Non-pigmented ciliary epithelial cell (primary cell): Measurements from ENCODE around the gene HPD.

ENCODE experiments used
- DNase-seq: peaks from one replicate; pipeline ENCODE4 v3.0.0-alpha.2; 2010; ENCODE audit warnings: low read depth

The HPD gene

DNA sequence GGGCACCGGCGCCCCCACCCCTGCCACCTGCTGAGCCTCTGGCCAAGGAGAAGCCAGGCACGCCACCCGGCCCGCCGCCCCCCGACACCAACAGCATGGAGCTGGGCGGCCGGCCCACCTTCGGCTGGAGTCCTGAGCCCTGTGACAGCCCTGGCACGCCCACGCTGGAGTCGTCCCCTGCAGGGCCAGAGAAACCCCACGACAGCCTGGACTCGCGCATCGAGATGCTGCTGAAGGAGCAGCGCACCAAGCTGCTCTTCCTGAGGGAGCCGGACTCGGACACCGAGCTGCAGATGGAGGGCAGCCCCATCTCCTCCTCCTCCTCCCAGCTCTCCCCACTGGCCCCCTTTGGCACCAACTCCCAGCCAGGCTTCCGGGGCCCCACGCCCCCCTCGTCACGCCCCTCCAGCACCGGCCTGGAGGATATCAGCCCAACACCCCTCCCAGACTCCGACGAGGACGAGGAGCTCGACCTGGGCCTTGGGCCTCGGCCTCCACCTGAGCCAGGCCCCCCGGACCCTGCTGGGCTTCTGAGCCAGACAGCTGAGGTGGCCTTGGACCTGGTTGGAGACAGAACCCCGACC, 48.3 kb downstream of the HPD start:
- no peak for DNase-seq

- no peak for DNase-seq
These were observed 48.9 kb downstream of the HPD start for GRCh38 chr12:121809712-121810116.

GRCh38 chr12:121808623-121809022, 50.0 kb downstream of the HPD start:
- no peak for DNase-seq

DNA sequence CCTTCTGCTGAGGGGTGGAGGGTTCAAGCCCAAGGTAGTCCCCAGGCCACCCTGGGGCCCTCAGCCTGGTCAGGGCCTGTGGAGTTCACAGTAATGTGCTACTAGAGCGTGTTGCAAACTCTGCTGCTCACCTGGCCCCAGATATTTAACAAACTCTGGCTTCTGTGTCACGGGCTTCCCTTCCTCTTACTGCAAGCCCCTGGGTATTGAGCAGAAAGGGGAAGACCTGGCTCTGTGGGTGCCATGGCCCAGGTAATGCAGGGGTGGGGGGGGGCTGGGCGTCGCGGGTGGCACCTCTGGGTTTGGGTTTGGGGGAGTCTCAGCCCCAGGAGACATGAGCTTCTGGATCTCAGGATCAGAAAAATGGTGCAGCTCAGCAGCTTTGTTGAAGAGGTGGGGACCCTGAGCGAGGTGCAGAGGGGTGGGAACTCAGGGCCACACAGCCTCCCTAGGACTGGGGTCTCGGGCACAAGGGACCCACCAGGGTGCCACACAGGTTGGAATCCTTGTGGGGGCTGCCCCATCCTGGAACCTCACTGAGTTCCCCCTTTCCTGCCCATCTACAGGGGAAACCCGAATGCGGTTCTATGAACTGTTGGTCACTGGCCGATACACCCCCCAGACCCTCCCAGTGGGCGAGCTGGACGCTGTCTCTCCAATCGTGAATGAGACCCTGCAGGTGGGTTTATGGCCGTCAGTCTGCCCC, 50.9 kb downstream of the HPD start:
- no peak for DNase-seq

- no peak for DNase-seq
These were observed 51.9 kb downstream of the HPD start for GRCh38 chr12:121806546-121807423.

- no peak for DNase-seq
These were observed 52.6 kb downstream of the HPD start for GRCh38 chr12:121806009-121806545.

DNA sequence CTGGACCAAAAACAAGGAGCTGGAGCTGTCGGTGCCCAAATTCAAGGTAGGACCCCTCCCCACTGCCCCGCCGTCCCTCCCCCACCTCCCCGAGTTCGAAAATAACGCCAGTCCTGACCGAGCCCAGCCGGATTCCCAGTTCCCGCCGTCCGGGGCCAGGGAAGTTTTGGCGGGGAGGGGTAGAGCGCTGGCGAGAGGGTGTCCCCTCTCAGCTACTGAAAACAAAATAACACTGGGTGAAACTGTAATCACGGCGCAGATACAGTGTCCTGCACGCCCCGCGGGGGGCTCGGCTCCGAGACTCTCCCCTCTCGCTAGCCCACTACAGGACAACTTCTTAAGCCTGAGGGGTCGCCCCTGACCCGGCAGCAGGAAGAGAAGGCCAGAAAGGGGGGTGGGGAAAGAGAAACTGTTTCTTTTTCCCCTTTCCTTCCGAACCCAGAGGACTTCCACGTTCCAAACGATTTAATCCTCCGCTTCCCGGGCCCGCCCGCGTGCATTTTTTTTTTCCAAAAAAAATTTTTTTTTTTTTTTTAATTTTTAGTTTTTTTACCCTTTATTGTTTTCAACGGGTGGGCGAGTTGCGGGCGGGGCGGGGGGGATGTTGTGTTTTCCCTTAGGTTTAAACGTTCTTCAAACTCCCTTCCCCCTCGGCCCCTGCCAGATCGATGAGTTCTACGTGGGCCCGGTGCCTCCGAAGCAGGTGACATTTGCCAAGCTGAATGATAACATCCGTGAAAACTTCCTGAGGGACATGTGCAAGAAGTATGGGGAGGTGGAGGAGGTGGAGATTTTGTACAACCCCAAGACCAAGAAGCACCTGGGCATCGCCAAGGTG, 53.3 kb downstream of the HPD start:
- DNase-seq = no peak

- no peak for DNase-seq
These were observed 54.1 kb downstream of the HPD start for GRCh38 chr12:121804417-121805111.

DNA sequence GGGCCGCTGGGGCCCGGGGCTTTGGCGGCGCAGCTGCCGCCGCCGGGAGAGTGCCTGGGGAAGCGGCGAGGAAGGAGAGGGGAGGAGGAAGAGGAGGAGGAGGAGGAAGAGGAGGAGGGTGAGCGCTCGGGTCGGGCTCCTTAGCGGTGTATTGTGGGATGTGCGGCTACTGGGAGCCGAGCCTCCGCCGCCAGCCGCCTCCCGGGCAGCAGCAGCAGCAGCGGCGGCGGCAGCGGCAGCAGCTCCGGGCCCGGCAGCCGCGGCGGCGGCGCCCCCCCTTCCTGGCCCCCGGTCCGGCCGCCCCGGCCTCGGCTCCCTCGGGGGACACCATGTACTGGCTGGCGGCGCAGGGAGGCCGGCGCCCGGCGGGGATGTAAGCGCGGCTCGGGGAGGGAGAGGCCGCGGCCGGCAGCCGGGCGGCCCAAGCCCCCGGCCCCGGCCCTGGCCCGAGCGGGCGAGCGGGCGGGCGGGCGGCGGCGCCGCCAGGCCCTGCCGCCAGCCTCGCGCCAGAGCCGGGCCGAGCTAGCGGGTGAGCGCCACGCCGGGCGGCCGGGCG, 54.7 kb downstream of the HPD start, which contains the start of gene SETD1B:
Gene SETD1B (plus strand): TSS at position 149 of the 556 bp plus-strand sequence. CDS start 729 bp downstream, outside the sequence.
- DNase-seq = no peak

DNA sequence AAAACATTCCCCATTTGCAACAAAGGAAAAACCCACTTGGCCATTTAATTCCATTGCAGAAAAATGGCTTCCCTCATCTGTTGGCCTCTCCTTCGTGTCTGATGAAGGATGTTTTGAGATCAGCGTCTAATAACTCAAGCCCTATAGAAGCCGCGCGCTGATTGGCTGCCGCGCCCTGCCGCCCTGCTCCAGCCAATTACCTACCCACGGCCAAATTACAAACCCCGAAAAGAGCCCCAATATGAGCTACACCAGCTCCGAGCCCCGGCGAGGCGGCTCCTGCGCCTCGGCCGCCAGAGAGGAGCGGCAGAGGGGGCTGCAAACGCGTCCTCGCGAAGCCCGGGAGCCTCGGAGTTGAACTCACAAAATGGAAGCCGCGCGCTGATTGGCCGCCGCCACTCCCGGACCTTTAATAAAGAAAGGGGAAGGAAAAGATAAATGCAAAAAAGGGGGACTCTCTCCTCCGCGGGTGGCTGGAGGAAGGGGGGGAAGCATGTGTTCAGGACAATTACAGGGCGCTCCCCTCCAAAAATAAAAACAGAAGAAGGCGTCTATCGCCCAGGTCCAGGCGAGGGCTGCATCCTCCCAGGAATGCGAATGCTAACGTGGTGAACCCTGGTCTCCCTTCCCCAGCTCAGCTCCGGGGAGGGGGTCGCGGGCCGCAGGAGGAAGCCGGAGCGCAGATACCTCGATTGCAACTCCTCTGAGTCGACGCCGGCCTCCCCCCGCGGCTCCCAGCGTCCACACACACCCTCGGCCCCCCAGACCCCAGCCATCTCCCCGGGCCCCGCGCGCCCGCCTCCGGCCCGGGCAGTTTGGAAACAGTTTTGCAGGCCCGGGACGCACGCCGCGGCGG, 55.6 kb downstream of the HPD start:
- peak; percentile 86 for DNase-seq

GRCh38 chr12:121802485-121802842, 56.2 kb downstream of the HPD start:
- no peak for DNase-seq

DNA sequence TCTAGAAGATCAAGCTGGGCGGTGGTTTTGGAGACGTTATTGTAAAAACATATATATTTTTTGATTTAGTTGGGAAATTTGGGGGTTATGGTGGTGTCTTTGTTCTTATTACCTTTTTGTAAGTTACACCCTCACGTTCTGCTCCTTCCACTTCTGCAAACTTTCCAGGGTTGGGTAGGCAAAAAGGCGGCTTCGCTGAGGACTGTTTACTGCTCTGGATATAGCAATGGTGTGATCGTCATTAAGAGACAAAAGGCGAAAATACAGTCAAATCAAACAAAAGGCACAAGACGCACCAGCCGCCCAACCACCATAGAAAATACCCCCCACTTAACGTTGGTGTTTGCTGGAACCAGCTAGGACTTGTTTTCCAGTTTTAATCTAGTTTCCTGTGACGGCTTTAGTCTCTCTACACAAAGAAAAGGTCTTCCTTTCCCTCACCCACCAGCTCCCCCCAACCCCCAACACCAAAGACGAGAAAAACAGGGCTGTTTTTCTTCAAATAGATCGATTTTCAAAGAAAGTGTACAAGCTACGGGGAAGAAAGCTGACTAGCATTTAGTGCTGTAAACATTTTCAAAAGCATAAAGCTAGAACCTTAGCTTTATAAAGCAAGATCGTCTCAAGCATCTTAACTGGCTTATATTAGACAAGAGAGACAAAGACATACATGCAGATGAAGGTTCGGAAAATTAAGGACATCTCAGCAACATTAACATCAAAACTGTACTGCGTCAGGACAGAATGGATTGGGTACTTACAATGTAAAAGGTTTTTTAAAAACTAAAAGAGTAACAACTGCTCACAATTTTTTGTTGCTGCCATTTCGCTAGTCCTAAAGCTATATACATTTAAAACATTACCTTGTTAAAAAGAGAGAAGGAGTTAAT, 56.8 kb downstream of the HPD start:
- no peak for DNase-seq

GRCh38 chr12:121800694-121801594, 57.7 kb downstream of the HPD start:
- no peak for DNase-seq

DNA sequence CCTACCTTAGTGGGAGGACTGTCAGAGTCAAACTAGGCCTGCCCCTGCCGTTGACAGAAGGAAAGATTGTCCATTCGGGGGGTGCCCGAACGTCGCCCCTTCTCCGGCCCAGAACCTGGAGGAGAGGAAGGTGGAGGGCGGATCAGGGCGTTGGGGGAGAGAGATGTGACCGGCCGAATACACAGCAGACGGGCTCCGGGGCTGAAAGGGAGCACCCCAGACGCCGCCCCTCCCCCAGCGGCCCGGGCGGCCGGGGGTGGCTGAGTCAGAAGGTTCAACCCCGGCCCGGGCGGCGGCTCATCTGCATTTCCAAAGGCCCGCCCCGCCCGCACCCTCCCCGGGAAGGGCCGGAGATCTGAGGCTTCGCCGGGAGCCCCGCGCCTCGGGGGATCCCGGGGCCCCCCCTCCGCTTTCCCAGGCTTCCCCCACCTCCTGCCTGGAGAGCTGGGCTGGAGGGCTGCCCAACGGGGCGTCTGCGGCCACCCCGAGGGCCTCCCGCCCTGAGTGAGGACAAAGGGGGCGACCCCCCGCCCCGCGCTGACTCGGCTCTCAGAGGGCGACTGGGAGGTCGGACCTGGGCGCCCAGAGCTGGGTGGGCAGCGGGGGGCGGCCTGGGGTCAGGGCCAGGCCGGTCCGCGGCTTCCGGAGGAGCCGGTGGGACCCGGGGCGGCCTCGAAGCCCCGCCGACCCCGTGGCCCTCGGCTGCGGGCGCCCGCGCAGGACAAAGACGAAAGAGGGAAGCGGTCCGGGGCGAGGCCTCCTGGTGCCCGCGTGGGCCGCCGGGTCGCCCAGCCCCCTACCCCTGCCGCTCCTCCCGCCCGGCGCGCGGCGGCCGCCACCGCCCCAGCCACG, 58.6 kb downstream of the HPD start:
- DNase-seq = no peak

DNA sequence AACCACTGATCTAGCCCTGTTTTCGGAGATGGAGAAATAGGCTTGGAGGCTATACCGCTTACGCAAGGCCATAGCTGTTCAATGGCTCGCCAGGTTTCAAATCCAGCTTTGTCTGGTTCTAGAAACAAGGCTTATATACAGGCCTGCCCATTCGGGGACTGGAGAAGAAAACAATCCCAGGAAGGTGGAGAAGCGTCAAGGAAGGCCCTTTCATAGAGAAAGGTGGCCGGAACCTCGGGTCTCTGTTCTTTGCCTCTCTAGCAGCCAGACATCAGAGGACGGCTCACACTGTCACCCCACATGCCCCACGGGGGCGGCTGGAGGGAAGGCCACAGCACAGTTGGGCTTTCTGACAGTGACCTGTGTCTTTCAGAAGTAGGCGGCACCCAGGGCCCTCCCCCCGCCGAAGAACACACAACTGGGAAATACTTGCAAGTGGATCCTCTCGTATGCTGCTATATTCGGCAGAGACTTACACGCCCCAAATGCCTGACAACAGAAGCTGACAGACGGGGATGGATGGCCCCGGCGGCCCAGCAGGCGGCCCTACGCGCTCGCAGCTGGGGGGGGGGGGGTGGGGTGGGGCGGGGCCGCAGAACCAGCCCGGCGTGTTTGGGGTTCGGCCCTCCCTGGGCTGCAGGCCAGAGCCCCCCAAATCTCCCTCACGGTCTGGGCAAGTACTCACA, 59.4 kb downstream of the HPD start:
- DNase-seq = no peak

DNA sequence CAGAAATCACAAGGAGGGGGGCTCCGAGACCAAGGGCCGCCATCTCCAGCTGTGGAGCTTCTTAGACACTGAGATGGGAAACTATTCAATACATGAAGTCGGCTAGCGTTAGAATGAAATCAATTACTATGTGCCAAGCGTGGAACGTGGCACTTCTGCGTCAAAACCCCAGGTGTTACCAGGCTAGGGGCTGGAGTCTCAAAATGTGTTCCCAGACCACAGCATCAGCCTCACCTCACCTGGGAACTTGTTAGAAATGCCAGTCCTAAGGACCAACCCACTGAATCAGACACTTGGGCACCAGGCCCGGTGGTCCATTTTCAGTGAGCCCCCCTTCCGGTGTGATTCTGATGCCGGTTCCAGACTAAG, 59.9 kb downstream of the HPD start:
- DNase-seq = no peak
